Right lobe of liver (tissue), 6 donors: ENCODE measurements around the gene NUP85. TPM values are rescaled to one million over a fixed set of nuclear protein-coding genes. Genes with fewer than 3 reads are reported as not detected.

Source experiments
- ATAC-seq, 4 donors: fragments of 200-7000 bp; cut with Tn5 transposase; one replicate each; pipeline ENCODE4 v1.9.1; 2020; ENCODE audit warnings: mild to moderate bottlenecking in 4 of 4, moderate library complexity in 4 of 4
- DNase-seq, 3 donors: peaks; one replicate each; pipeline ENCODE4 v3.0.0-alpha.2; 2020
- H3K27ac ChIP-seq, 3 donors: fragments of 200-600 bp; one replicate each; pipeline ENCODE4 v1.8.0; 2022
- H3K27me3 ChIP-seq, 2 donors: fragments of 200-600 bp; one replicate each; pipeline ENCODE4 v1.8.0; 2022
- H3K36me3 ChIP-seq, 4 donors: fragments of 200-600 bp; sonication (generic) in 1 of 4; one replicate each; pipeline versions ENCODE4 v1.5.1 to v1.8.0; 2017 to 2022; ENCODE audit warnings: control low read depth in 1 of 4
- H3K4me1 ChIP-seq, 4 donors: fragments of 200-600 bp; sonication (generic) in 1 of 4; one replicate each; pipeline versions ENCODE4 v1.5.1 to v1.8.0; 2017 to 2022; ENCODE audit warnings: control low read depth in 1 of 4
- H3K4me3 ChIP-seq, 3 donors: fragments of 200-600 bp; one replicate each; pipeline ENCODE4 v1.8.0; 2022
- H3K9me3 ChIP-seq, 4 donors: fragments of 200-600 bp; sonication (generic) in 1 of 4; one replicate each; pipeline versions ENCODE4 v1.5.1 to v1.8.0; 2017 to 2022; ENCODE audit warnings: control low read depth in 1 of 4
- POLR2A ChIP-seq: fragments of 450-650 bp; IDR thresholded peaks from one replicate; pipeline ENCODE4 v1.6.1; 2017; ENCODE audit warnings: antibody characterized with exemption, mild to moderate bottlenecking
- WGBS: methylation state at CpG from one replicate; pipeline ENCODE4 v1.1.6; 2018; ENCODE audit warnings: low coverage, low lambda C conversion rate; ENCODE audit not compliant: insufficient coverage; ENCODE audit errors: missing lambda C conversion rate; 5-methylcytosine and 5-hydroxymethylcytosine counted together
- intact Hi-C, 2 donors: fragments of 100-400 bp; cut with DNase I; formaldehyde crosslinking; loops; one replicate each; pipeline versions ENCODE4 v1.11.2 to v1.14.1; 2022
- total RNA-seq, 6 experiments: library from RNA; depleted of rRNA in 2 of 6; stranded (reverse); fragments of >200 nt in 2 of 6; fragmentation: NEBNext Ultra II Directional in 3 of 6; extraction: Animal tissue kit (Norgen Biotek cat#: 25700) in 3 of 6; gene quantifications; one replicate each; pipeline versions ENCODE4 v1.1.0 to v1.2.4, GENCODE V29; 2016 to 2023
- TF ChIP-seq, protein P1 (sequence below), 4 donors: fragments of 200-600 bp in 3 of 4; fragments of 450-650 bp in 1 of 4; IDR thresholded peaks; one replicate each; pipeline versions ENCODE4 v1.5.1 to v1.8.0; 2016 to 2022; ENCODE audit warnings: antibody characterized with exemption in 4 of 4, mild to moderate bottlenecking in 2 of 4
- donor health status: DM: no; HTN: yes; CAD: no.
- donor health status: DM: no; HTN: no; CAD: no.
- donor health status: DM: no; HTN: no; CAD: no.
- donor health status: DM: no; HTN: yes; CAD: no.
- donor health status: DM: no; HTN: yes; CAD: no.

NUP85 gene
- total RNA-seq, 6 experiments from 2014 or later: 15.3 to 32.8 (median 25.9) TPM

DNA sequence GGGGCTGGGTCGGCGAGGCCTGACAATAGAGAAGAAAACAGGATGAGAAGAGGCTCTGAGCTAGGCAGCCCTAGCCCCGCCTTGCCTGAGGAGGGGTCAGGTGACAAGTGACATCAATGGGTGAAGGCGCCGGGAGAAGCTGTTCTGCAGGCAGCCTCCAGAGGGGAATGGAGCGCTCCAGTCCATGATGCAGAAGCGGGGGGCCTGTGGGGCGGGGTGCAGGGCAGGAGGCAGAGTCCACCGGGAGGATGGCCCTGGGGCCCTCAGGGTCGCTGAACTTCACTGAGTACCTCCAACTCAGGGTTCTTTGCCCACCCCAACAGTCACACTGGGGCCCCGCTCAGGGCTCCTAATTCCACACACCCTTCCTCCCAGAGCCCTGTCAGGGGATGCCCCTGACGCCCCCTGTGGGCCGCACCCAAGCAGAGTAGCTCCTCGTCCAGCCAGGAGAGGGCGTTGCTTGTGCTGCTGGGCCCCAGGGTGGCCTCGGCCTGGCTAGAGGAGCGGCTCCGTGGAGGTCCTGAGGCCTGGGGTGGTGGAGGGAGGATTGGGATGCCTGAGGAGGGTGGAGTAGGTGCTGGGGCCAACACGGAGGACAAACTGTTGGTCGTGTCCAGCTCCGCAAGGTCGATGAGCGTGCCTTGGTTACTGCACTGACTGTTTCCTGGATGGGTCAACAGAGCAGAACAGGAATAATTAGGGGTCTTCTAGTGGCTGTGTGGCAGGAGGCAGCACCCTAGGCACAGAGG, 35.1 kb downstream of the NUP85 start:
- Histone ChIP-seq H3K27ac (no peak overlapping the region), H3K36me3 (peaks cover 0 to 82% (median 25%) of the 10 kb centered on the region in 4 donors), H3K4me3 (no peak overlapping the region), H3K4me1 (peaks cover 0 to 3% (median 0%) of the 10 kb centered on the region in 4 donors), H3K27me3 (no peaks in the 10 kb centered on the region), H3K9me3 (no peaks in the 10 kb centered on the region)
- intact Hi-C loops: no loop called here
- WGBS: 50% methylated on average over 3 of the region's 23 CpGs
- no peak for DNase-seq
- TF ChIP-seq POLR2A: no peak
- TF ChIP-seq, protein P1, sequence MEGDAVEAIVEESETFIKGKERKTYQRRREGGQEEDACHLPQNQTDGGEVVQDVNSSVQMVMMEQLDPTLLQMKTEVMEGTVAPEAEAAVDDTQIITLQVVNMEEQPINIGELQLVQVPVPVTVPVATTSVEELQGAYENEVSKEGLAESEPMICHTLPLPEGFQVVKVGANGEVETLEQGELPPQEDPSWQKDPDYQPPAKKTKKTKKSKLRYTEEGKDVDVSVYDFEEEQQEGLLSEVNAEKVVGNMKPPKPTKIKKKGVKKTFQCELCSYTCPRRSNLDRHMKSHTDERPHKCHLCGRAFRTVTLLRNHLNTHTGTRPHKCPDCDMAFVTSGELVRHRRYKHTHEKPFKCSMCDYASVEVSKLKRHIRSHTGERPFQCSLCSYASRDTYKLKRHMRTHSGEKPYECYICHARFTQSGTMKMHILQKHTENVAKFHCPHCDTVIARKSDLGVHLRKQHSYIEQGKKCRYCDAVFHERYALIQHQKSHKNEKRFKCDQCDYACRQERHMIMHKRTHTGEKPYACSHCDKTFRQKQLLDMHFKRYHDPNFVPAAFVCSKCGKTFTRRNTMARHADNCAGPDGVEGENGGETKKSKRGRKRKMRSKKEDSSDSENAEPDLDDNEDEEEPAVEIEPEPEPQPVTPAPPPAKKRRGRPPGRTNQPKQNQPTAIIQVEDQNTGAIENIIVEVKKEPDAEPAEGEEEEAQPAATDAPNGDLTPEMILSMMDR (IDR thresholded peaks at IDR 0.05): peak; percentile 21 to 44 (median 32)
- ATAC-seq: peak in 3 of 4 donors; percentile 8 to 48 (median 9)

DNA sequence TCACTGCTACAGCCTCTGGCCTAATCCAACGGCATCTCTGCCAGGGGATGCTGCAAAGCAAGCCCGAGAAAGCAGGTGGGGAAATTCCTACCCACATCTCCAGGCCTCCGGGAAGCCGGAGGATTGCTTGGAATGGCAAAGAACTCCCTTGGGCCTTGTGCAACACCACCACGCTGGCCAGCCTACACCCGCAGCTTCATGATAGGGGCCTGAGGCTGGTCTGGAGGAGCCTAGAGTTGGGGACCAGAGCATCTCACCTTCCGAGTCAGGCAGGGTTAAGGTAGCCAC, 35.6 kb downstream of the NUP85 start:
- no peak overlapping the region for H3K4me3 ChIP-seq
- no peak for ATAC-seq

DNA sequence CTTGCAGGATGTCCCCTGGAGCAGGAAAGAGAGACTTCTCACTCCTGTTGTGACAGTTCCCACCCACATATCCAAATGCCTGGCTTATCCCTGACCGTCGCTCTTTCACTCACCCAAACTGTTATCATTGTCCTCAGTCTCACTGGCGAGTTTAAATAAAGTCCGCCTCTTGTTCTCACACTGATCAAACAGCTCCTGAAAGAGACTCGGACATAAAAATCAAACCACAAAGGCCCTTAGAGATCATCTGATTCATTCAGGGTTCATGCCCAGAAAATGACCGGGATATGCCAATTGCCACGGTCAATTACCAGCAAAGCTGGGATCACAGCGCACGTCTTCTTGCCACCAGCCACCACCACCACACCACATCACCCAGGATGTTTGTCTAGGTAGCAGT, 36.0 kb downstream of the NUP85 start:
- Histone ChIP-seq H3K27ac (no peak overlapping the region), H3K4me1 (peaks cover 0 to 3% (median 0%) of the 10 kb centered on the region in 4 donors), H3K4me3 (no peak overlapping the region), H3K36me3 (peaks cover 0 to 81% (median 24%) of the 10 kb centered on the region in 4 donors), H3K9me3 (no peaks in the 10 kb centered on the region), H3K27me3 (no peaks in the 10 kb centered on the region)
- DNase-seq: no peak
- intact Hi-C loops: no loop called here
- WGBS: 92% methylated on average over 8 of the region's 9 CpGs
- TF ChIP-seq, protein P1 (IDR thresholded peaks at IDR 0.05): no peak
- no peak for ATAC-seq

More for the DNA sequence above, 35.6 kb downstream of the NUP85 start:
- Histone ChIP-seq H3K36me3 (peaks cover 0 to 83% (median 25%) of the 10 kb centered on the region in 4 donors), H3K27ac (no peak overlapping the region), H3K4me1 (peaks cover 0 to 3% (median 0%) of the 10 kb centered on the region in 4 donors), H3K9me3 (no peaks in the 10 kb centered on the region), H3K27me3 (no peaks in the 10 kb centered on the region)
- DNase-seq: no peak
- TF ChIP-seq, protein P1 (IDR thresholded peaks at IDR 0.05): no peak
- TF ChIP-seq POLR2A: no peak
- WGBS: no CpG with 5 or more reads among the region's 7 CpGs
- intact Hi-C loops: no loop called here

DNA sequence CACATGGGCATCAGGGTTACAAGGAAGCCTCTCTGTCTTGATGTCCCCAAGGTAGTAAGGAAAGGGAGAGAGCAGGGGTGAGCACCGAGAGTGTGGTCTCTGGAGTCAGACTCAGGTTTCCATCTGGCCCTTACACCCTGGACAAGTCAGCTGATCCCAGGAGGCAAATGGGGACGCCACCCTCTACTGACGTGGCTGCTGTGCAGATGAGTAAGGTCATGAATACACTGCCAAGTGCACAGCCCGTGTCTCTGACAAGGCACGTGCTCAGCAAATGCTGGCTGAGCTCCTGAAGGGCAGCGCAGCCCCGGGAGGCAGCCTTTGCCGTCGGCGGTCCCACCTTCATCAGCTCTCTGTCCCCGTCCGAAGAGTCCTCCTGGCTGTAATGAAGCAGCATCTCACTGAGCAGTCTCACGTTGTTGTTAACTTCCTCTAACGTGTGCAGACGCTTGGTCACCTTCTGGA, 36.5 kb downstream of the NUP85 start:
- 100% methylated on average over 2 of the region's 15 CpGs for WGBS
- no peak for ATAC-seq
- no peak overlapping the region for H3K4me3 ChIP-seq
- H3K4me1 ChIP-seq: peaks cover 0 to 3% (median 0%) of the 10 kb centered on the region in 4 donors
- intact Hi-C loops: no loop called here
- H3K36me3 ChIP-seq: peaks cover 0 to 76% (median 21%) of the 10 kb centered on the region in 4 donors
- no peaks in the 10 kb centered on the region for H3K9me3 ChIP-seq
- TF ChIP-seq POLR2A: no peak
- TF ChIP-seq, protein P1 (IDR thresholded peaks at IDR 0.05): no peak
- H3K27me3 ChIP-seq: no peaks in the 10 kb centered on the region
- DNase-seq: no peak
- H3K27ac ChIP-seq: no peak overlapping the region
